SKM-1 (cell line): ENCODE results near the gene DPP10.

Experiments used
- DNase-seq: peaks from one replicate; lab custom pipeline; 2025; ENCODE audit not compliant: unreplicated experiment; lab: John Stamatoyannopoulos, UW

Gene DPP10

DNA sequence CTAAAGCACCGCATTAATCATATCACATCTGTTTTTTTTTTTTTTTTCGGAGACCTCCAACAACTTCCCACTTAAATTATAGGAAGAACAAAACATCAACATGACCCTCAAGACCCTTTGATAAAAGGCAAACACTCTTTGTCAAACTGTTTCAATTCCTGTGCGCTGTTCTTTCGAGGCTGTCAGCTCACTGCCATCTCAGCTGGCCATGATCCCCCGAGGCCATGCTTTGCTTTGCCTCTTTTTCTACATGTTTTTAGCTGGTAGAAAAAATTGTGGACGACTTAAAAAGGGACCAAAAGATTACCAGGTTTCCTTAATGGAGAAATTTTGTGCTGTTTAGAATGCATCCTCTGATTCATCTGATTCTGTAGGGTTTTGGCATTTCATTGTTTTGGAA, 138.2 kb downstream of the DPP10 start:
- no peak for DNase-seq

GRCh38 chr2:114598329-114598728, 155.9 kb downstream of the DPP10 start:
- DNase-seq: no peak

DNA sequence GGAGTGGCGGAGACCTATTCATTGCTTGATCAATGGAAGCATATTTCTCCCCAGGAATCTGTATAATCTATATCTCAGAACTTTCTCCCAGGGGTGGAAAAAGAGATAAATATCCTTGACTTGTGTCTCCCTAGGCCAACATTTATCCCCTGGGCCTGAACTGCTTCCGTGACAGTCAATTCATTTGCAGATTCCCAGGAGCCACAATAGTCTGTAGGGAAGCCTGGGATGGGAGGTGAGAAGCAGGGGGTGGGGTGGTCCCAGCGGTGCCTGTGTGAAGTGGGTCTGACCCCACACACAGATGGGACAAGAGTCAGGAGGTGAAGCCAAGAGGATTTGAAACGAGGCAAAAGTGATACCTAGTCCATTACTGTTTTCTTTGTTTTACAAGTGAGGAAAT, 166.8 kb downstream of the DPP10 start:
- no peak for DNase-seq

DNA sequence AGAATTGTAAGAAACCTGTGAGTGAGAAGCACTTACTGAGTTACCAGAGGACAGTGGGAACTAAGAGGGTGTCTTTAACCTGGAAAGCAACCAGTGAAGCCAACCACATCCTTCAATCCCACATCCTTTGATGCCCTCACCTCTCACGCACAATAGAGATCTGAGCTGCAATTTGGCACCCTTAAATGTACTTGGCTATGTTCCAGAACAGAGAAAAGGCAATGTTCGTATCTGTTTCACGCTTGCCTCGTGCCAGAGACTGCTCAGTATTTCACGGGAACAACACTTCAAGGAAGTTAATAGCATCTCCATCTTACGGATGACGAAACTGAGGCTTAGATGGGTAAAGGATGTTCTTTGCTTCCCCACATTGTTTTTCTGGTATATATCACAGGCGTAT, 167.4 kb downstream of the DPP10 start:
- DNase-seq: no peak

GRCh38 chr2:114610677-114611076, 168.2 kb downstream of the DPP10 start:
- DNase-seq: no peak

- no peak for DNase-seq
Observed at GRCh38 chr2:114614592-114614991, 172.2 kb downstream of the DPP10 start.

GRCh38 chr2:114628481-114628880, 186.0 kb downstream of the DPP10 start:
- no peak for DNase-seq

DNA sequence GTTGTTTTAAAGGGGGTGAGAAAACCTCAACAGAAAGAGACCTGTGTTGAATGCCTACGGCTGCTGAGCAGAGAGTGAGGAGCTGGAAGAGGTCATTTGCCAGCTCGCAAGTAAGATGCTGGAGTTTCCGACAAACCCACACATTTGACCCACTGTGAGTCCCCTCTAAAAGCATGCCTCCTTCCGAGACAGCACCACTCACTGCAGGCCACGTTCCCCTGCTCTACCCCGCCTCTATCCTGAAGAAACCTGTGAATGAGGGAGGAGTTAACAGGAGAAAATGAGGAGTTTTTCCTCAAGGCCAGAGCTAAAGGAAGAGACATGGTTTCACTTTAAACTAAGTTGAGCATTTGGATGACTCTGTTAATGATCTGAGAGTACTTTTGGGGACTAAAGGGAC, 188.7 kb downstream of the DPP10 start:
- DNase-seq: no peak

DNA sequence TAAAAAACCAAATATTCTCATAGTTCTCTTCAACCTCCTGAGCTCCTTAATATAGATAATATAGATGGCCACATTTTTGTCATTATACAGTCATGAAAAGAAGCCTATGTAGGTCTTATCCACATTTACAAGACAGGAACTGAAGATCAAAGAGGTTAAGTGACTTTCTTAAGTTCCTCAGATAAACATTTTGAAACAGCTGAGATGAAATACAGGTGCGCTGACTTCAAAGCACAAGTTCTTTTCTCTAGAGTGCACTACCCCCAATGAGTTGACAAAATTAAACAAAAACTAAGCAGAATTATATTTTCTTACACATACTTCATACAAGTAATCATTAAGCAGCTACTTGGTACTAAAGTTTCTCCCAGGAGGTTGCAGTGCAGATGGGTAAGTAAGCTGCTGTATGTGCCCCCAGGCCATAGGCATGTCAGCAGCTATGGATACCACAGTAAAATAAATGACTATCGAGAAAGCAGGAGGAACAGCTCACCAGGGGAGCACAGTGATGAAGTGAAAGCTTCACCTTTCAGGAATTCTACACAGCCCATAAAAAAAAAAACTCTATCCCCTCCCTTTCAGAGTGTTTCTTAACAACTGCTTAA, 199.8 kb downstream of the DPP10 start:
- no peak for DNase-seq

DNA sequence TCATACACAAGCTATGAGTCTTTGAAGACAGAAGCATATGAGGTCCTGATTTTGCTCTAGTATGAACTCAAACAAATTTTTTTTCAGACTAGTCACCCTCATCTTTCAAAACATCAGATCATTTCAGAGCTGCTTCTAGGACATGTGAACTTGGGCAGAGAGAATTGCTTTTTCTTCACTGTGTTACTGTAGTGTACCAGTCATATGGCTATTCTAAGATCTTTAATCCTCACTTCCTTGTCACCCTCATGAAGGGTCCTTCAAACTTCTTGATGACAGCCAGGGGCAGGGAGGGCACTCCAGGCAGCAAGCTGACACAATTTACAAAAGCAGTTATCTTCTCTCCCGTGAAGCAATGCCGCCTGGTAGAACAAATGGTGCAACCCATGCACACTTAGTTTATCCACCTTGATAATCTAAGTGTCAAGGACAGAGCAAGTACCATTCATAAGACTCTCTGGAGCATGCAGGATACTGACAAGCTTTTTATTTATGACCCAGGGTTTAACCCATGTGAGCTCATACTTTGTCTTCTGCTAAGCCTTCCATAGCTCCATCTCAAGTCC, 200.6 kb downstream of the DPP10 start:
- DNase-seq: no peak

DNA sequence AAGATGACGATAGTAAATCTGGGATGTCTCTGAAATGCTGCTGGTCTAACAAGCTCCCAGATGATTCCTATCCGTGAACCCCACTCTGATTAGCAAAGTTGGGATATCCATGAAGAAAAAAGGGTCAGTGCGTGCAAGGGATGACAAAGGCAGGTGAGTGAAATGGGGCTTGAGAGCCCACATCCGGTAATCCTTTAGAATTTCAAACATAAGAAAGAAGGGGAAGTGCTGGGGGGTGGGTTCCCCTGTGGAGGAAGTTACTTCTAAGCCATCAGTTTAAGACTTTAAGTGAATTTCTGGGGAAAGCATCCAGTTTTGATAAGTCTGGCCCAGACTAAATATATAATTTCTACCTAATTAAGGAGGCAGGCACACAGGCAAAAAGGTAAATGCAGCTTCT, 209.5 kb downstream of the DPP10 start:
- no peak for DNase-seq

GRCh38 chr2:114659880-114660279, 217.4 kb downstream of the DPP10 start:
- DNase-seq: no peak

DNA sequence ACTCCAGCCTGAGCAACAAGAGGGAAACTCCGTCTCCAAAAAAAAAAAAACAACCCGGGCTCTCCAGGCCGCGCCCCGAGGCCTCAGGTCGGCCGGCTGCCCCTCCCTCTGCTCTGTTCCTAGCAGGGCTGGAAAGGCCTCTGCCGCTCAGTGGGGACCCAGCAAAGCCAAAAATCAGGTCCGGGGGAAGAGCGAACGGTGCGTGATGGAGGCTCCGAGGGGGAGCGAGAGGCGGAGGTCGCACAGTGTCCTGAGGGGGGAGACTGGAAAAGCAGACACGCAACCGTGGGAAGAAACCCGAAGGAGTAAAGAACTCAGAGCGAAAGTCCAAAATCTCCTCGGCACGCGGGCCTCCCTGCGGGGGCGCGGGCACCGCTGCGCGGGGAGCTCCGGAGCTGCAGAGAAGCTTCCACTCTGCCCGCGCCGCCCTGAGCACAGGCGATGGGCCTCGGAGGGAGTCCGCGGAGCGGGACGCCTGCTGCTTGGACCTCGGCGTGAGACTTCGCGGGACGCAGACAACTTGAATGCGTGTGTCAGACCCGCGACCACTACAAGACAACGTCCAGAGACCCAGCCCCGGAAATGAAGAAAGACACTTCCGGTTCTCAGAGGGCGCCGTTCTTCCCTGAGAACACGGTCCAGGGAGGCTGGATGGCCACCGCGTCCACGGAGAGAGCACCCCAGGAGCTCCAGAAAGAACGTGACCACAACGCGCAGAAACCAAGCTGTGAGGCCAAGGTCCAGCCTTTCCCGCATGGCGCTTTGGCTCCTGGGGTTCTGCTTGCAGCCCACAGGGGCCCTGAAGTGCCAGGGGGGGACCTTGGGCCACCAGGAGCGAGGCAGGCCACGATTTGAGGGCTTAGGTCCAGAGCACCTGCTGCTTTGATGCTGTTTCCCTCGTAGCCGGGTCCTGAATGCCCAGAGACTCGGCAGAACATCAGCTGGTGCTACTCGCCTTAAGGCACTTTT, 219.8 kb downstream of the DPP10 start:
- no peak for DNase-seq

GRCh38 chr2:114668415-114668814, 226.0 kb downstream of the DPP10 start:
- DNase-seq: no peak

DNA sequence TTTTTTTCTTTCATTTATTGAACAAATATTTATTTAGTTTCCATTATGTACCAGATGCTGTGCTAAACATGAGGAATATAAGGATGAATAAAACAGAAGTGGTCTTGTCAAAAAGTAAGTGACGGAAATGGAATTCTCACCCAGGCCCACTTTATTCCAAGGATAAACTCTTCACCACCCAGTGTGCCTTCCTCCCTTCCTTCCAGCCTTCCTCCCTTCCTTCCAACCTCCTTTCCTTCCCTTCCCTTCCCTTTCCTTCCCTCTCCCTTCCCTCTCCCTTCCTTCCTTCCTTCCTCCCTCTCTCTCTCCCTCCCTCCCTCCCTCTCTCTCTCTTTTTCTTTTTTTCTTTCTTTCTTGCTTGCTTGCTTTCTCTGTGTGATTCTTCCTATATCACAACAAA, 240.8 kb downstream of the DPP10 start:
- DNase-seq: no peak

- no peak for DNase-seq
Observed at GRCh38 chr2:114684403-114684802, 242.0 kb downstream of the DPP10 start.

DNA sequence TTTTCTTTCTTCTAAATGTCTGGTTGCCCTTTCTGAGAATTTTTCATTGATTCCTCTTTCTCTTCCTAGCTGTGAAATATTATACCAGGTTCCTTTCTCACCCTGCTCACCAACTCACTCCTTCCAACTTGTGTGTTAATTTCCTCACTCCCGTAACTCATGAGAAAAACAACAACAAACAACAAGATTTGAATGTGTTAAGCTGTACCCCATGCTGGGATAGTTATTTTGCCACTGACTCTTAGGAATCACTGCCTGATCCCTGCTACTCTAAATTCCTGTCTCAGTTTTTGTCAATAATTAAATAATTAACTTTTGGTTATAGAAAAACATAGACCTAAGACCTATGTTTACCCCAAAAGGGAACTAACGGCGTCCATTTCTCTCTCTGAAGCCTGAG, 242.7 kb downstream of the DPP10 start:
- no peak for DNase-seq

DNA sequence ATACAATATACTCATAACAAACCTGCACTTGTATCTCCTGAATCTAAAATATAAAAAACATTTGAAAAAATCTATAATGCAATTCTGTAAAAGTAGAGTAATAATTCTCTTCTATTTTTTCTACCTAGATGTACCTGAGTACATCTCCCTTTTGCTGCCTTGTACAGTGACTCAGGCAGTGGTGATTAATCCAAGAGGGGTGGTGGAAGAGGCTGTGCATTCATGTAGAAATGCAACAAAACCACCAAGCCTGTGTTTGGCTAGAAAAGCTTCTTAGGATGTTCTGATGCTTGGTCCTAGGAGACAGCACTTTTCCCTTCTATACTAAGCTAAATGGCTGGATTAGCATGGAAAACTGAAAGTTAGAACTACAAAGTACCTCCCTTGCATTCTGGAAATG, 245.8 kb downstream of the DPP10 start:
- DNase-seq: no peak

- DNase-seq: no peak
Observed at GRCh38 chr2:114698520-114698919, 256.1 kb downstream of the DPP10 start.

- DNase-seq: peak; percentile 39
Observed at GRCh38 chr2:114699423-114699944, 257.0 kb downstream of the DPP10 start.

GRCh38 chr2:114700440-114700839, 258.0 kb downstream of the DPP10 start:
- no peak for DNase-seq
